ENCODE data around the gene LBR.
"Not testable (repeated sequence)": the region's sequence is repeated elsewhere in the genome, so short reads cannot be mapped to it uniquely, and the experiment has no call there.

The LBR gene

GRCh38 chr1:225427235-225428067, at the start of gene LBR:
Gene LBR, minus strand, starts transcription at chr1:225428038. Its CDS starts 3,963 bp downstream, at chr1:225424075.
- DNase-seq (ENCODE audit: low read depth, low spot score): no peak

- DNase-seq (ENCODE audit: low read depth, low spot score): no peak
Observed at GRCh38 chr1:225477296-225477911, 49.6 kb upstream of the LBR start.

GRCh38 chr1:225476538-225476988, 48.7 kb upstream of the LBR start:
- no peak for DNase-seq (ENCODE audit: low read depth, low spot score)

GRCh38 chr1:225476100-225476511, 48.3 kb upstream of the LBR start:
- no peak for DNase-seq (ENCODE audit: low read depth, low spot score)

- DNase-seq (ENCODE audit: low read depth, low spot score): no peak
Observed at GRCh38 chr1:225474986-225475820, 47.4 kb upstream of the LBR start.

GRCh38 chr1:225474439-225474985, 46.7 kb upstream of the LBR start:
- no peak for DNase-seq (ENCODE audit: low read depth, low spot score)

- not testable (repeated sequence) for DNase-seq (ENCODE audit: low read depth, low spot score)
Observed at GRCh38 chr1:225473676-225474438, 46.0 kb upstream of the LBR start.

GRCh38 chr1:225473266-225473665, 45.4 kb upstream of the LBR start:
- not testable (repeated sequence) for DNase-seq (ENCODE audit: low read depth, low spot score)

- no peak for DNase-seq (ENCODE audit: low read depth, low spot score)
Observed at GRCh38 chr1:225471453-225472301, 43.8 kb upstream of the LBR start.

GRCh38 chr1:225471109-225471452, 43.2 kb upstream of the LBR start:
- DNase-seq (ENCODE audit: low read depth, low spot score): no peak

- no peak for DNase-seq (ENCODE audit: low read depth, low spot score)
Observed at GRCh38 chr1:225470211-225471108, 42.6 kb upstream of the LBR start.

GRCh38 chr1:225469051-225469450, 41.2 kb upstream of the LBR start:
- no peak for DNase-seq (ENCODE audit: low read depth, low spot score)

- DNase-seq (ENCODE audit: low read depth, low spot score): no peak
Observed at GRCh38 chr1:225468270-225469020, 40.6 kb upstream of the LBR start.

GRCh38 chr1:225467193-225468020, 39.6 kb upstream of the LBR start:
- no peak for DNase-seq (ENCODE audit: low read depth, low spot score)

- no peak for DNase-seq (ENCODE audit: low read depth, low spot score)
Observed at GRCh38 chr1:225466848-225467192, 39.0 kb upstream of the LBR start.

GRCh38 chr1:225465793-225466517, 38.1 kb upstream of the LBR start:
- DNase-seq (ENCODE audit: low read depth, low spot score): no peak
